ENCODE results near the gene CTF1. TPM values are rescaled to one million over a fixed set of nuclear protein-coding genes. Genes with fewer than 3 reads are reported as not detected.
A peak's percentile ranks its signal among the peaks of the same experiment; 100 is the strongest.

Gene CTF1
- total RNA-seq, 1 experiment from 2014 or later, result 1.4 TPM

- TF ChIP-seq PREB (CRISPR knock-in tag; IDR thresholded peaks at IDR 0.05; ENCODE audit: borderline replicate concordance), result no peak
- TF ChIP-seq ATF3 (CRISPR knock-in tag; conservative IDR thresholded peaks at IDR 0.05), result no peak
- no peak for TF ChIP-seq RELA (CRISPR knock-in tag; IDR thresholded peaks at IDR 0.05; ENCODE audit: borderline replicate concordance)
- TF ChIP-seq NR3C1 (CRISPR knock-in tag; conservative IDR thresholded peaks at IDR 0.05; ENCODE audit: low read depth), result no peak
- TF ChIP-seq PRRX2 (CRISPR knock-in tag; IDR thresholded peaks at IDR 0.05), result peak; percentile 40; the same call in 1 of the 2 replicates
- 0 out of 2 replicates have a peak, but pooled peaks have one; percentile 54 for TF ChIP-seq ERG (CRISPR knock-in tag; IDR thresholded peaks at IDR 0.05)
- no peak for TF ChIP-seq MAX (CRISPR knock-in tag; IDR thresholded peaks at IDR 0.05)
- TF ChIP-seq E2F1 (CRISPR knock-in tag; IDR thresholded peaks at IDR 0.05), result no peak
- no peak for TF ChIP-seq E2F4 (CRISPR knock-in tag; IDR thresholded peaks at IDR 0.05; ENCODE audit: borderline replicate concordance, low read depth)
- no peak for TF ChIP-seq E2F5 (CRISPR knock-in tag; IDR thresholded peaks at IDR 0.05)
- TF ChIP-seq ZNF263 (CRISPR knock-in tag; IDR thresholded peaks at IDR 0.05; ENCODE audit: low read depth), result 0 out of 2 replicates have a peak, but pooled peaks have one; percentile 30
- TF ChIP-seq, protein P1, sequence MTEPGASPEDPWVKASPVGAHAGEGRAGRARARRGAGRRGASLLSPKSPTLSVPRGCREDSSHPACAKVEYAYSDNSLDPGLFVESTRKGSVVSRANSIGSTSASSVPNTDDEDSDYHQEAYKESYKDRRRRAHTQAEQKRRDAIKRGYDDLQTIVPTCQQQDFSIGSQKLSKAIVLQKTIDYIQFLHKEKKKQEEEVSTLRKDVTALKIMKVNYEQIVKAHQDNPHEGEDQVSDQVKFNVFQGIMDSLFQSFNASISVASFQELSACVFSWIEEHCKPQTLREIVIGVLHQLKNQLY (CRISPR knock-in tag; IDR thresholded peaks at IDR 0.05), result no peak
- TF ChIP-seq JAZF1 (CRISPR knock-in tag; IDR thresholded peaks at IDR 0.05), result no peak
- no peak for TF ChIP-seq AR (CRISPR knock-in tag; IDR thresholded peaks at IDR 0.05)
- TF ChIP-seq NFYB (CRISPR knock-in tag; conservative IDR thresholded peaks at IDR 0.05; ENCODE audit: low read depth), result no peak
- no peak for TF ChIP-seq NFE2L1 (CRISPR knock-in tag; IDR thresholded peaks at IDR 0.05)
- TF ChIP-seq ZBTB21 (CRISPR knock-in tag; IDR thresholded peaks at IDR 0.05; ENCODE audit: borderline replicate concordance), result 0 out of 2 replicates have a peak, but pooled peaks have one; percentile 63
- 0 out of 2 replicates have a peak, but pooled peaks have one; percentile 16 for TF ChIP-seq ATF1 (CRISPR knock-in tag; IDR thresholded peaks at IDR 0.05)
- no peak for TF ChIP-seq ZNF425 (CRISPR knock-in tag; conservative IDR thresholded peaks at IDR 0.05)
- no peak for TF ChIP-seq TCF7 (CRISPR knock-in tag; IDR thresholded peaks at IDR 0.05; ENCODE audit: low read depth)
- TF ChIP-seq ETV6 (CRISPR knock-in tag; IDR thresholded peaks at IDR 0.05), result no peak
- peak; percentile 79; the same call in 1 of the 2 replicates for TF ChIP-seq EMX1 (CRISPR knock-in tag; IDR thresholded peaks at IDR 0.05)
- TF ChIP-seq NFATC4 (CRISPR knock-in tag; IDR thresholded peaks at IDR 0.05), result peak; percentile 16
Observed at GRCh38 chr16:30948667-30949649, 52.5 kb downstream of the CTF1 start, which contains the start of gene ORAI3 (continued).
